HCT116 (cell line): ENCODE measurements around the gene KCNAB3. TPM values are rescaled to one million over a fixed set of nuclear protein-coding genes. Genes with fewer than 3 reads are reported as not detected.

Source experiments
- ATAC-seq: fragments of 200-7000 bp; cut with Tn5 transposase; 2 replicates; pipeline ENCODE4 v1.9.1; 2020; ENCODE audit warnings: mild to moderate bottlenecking, moderate library complexity
- BruUV-seq: library from RNA; stranded (reverse); fragments of 400-500 nt; replicated peaks from 2 replicates; lab custom pipeline; 2021; lab: Mats Ljungman, UMichigan
- CTCF ChIA-PET: fragments of 300-600 bp; sonication (Branson Sonifier 250); formaldehyde crosslinking; loops from one replicate; lab custom pipeline; 2021; ENCODE audit warnings: antibody characterized with exemption; lab: Charles Lee
- POLR2A ChIA-PET: fragments of 300-600, 350-600 bp; sonication (Branson Sonifier 250); formaldehyde crosslinking; loops from one replicate; lab custom pipeline; 2021; ENCODE audit warnings: antibody characterized with exemption; lab: Charles Lee
- RAD21 ChIA-PET, 2 experiments: fragments of 300-600 bp; sonication (Branson Sonifier 250); formaldehyde crosslinking; loops; one replicate each; lab custom pipeline; 2023; ENCODE audit warnings: low total read pairs in 2 of 2; ENCODE audit not compliant: uncharacterized antibody in 2 of 2, unreplicated experiment in 2 of 2, low non-redundant PET in 1 of 2; lab: Charles Lee
- DNase-seq: peaks from one replicate; pipeline ENCODE4 v3.0.0-alpha.2; 2010; ENCODE audit warnings: low read depth, low spot score
- H2AFZ ChIP-seq: fragments of 200-600 bp; shearing (Covaris generic), sonication (generic); 2 replicates; pipeline ENCODE4 v1.6.1; 2017; ENCODE audit warnings: low read depth, mixed run types, mixed read lengths, antibody characterized with exemption, low read length; ENCODE audit not compliant: poor library complexity, severe bottlenecking
- H3K27ac ChIP-seq: 2 replicates; pipeline ENCODE4 v1.5.1; 2012; ENCODE audit warnings: low read depth, low read length
- H3K27me3 ChIP-seq: fragments of 200-600 bp; sonication (generic); 2 replicates; pipeline ENCODE4 v1.6.1; 2016; ENCODE audit warnings: mixed run types, low read length, mixed read lengths; ENCODE audit not compliant: insufficient read depth
- H3K36me3 ChIP-seq, 2 experiments: fragments of 200-500 bp in 1 of 2; fragments of 200-600 bp in 1 of 2; sonication (Bioruptor generic) in 1 of 2; sonication (generic) in 1 of 2; 2 replicates each; pipeline versions ENCODE4 v1.5.1 to v1.6.1; 2014 to 2016; ENCODE audit warnings: low read length in 2 of 2, inconsistent platforms in 1 of 2, mixed read lengths in 1 of 2, mixed run types in 1 of 2; ENCODE audit not compliant: insufficient read depth in 2 of 2, control insufficient read depth in 1 of 2
- H3K4me1 ChIP-seq, 2 experiments: fragments of 200-600 bp in 1 of 2; sonication (generic) in 1 of 2; 2 replicates each; pipeline versions ENCODE4 v1.5.1 to v1.6.1; 2012 to 2017; ENCODE audit warnings: low read length in 2 of 2, inconsistent platforms in 1 of 2, mild to moderate bottlenecking in 1 of 2, mixed read lengths in 1 of 2, mixed run types in 1 of 2, moderate library complexity in 1 of 2; ENCODE audit not compliant: insufficient read depth in 2 of 2, control insufficient read depth in 1 of 2
- H3K4me2 ChIP-seq: fragments of 200-600 bp; sonication (generic); 2 replicates; pipeline ENCODE4 v1.6.1; 2017; ENCODE audit warnings: mixed run types, low read length, mixed read lengths
- H3K4me3 ChIP-seq, 2 experiments: fragments of 200-600 bp in 1 of 2; sonication (generic) in 1 of 2; replicated peaks in 1 of 2; 2 replicates each; pipeline ENCODE4 v1.5.1; 2011 to 2016; ENCODE audit warnings: low read length in 2 of 2, control low read depth in 1 of 2, low read depth in 1 of 2, mild to moderate bottlenecking in 1 of 2, mixed read lengths in 1 of 2, mixed run types in 1 of 2
- H3K79me2 ChIP-seq: fragments of 200-600 bp; sonication (generic); 2 replicates; pipeline ENCODE4 v1.6.1; 2017; ENCODE audit warnings: mild to moderate bottlenecking, mixed run types, low read length, moderate library complexity, mixed read lengths; ENCODE audit not compliant: insufficient read depth
- H3K9ac ChIP-seq: fragments of 200-600 bp; sonication (generic); 2 replicates; pipeline ENCODE4 v1.6.1; 2016; ENCODE audit warnings: low read length, mixed read lengths
- H3K9me2 ChIP-seq: fragments of 200-600 bp; sonication (generic), shearing (Covaris generic); 2 replicates; pipeline ENCODE4 v1.6.1; 2017; ENCODE audit warnings: mixed run types, mild to moderate bottlenecking, moderate library complexity; ENCODE audit not compliant: insufficient read depth
- H3K9me3 ChIP-seq, 2 experiments: fragments of 200-500 bp in 1 of 2; fragments of 200-600 bp in 1 of 2; sonication (Bioruptor generic) in 1 of 2; sonication (generic) in 1 of 2; 2 replicates each; pipeline ENCODE4 v1.6.1; 2014 to 2017; ENCODE audit warnings: low read length in 2 of 2, mixed read lengths in 2 of 2, inconsistent platforms in 1 of 2, low read depth in 1 of 2, mild to moderate bottlenecking in 1 of 2, mixed run types in 1 of 2, moderate library complexity in 1 of 2; ENCODE audit not compliant: control insufficient read depth in 1 of 2, insufficient read depth in 1 of 2
- H4K20me1 ChIP-seq: fragments of 200-600 bp; sonication (generic), shearing (Covaris generic); 2 replicates; pipeline ENCODE4 v1.6.1; 2017; ENCODE audit warnings: mixed run types, mild to moderate bottlenecking, moderate library complexity; ENCODE audit not compliant: insufficient read depth
- CBX3 ChIP-seq: IDR thresholded peaks from 2 replicates; pipeline ENCODE4 v1.6.1; 2012; ENCODE audit warnings: low read depth
- ELF1 ChIP-seq: IDR thresholded peaks from 2 replicates; pipeline ENCODE4 v1.6.1; 2012; ENCODE audit warnings: low read depth, borderline replicate concordance
- FOSL1 ChIP-seq: IDR thresholded peaks from 2 replicates; pipeline ENCODE4 v1.6.1; 2012; ENCODE audit warnings: low read depth
- JUND ChIP-seq: IDR thresholded peaks from 2 replicates; pipeline ENCODE4 v1.6.1; 2012
- MAX ChIP-seq: IDR thresholded peaks from 2 replicates; pipeline ENCODE4 v1.6.1; 2012
- SIN3A ChIP-seq: IDR thresholded peaks from 2 replicates; pipeline ENCODE4 v1.6.1; 2012; ENCODE audit warnings: low read depth
- SRF ChIP-seq: IDR thresholded peaks from 2 replicates; pipeline ENCODE4 v1.6.1; 2012; ENCODE audit warnings: low read depth
- YY1 ChIP-seq: IDR thresholded peaks from 2 replicates; pipeline ENCODE4 v1.6.1; 2011; ENCODE audit warnings: low read length, low read depth, moderate library complexity, mild to moderate bottlenecking; ENCODE audit not compliant: insufficient replicate concordance; ENCODE audit errors: extremely low read depth
- intact Hi-C: fragments of 100-400 bp; cut with micrococcal nuclease; formaldehyde crosslinking; loops from 2 replicates; pipeline ENCODE4 v1.10.0; 2022
- total RNA-seq: library from RNA; stranded (reverse); gene quantifications from one replicate; pipeline ENCODE4 v1.2.1, GENCODE V29; 2021; ENCODE audit not compliant: unreplicated experiment
- TF ChIP-seq, protein P1 (sequence below), 3 experiments: fragments of 200-600 bp in 1 of 3; sonication (generic) in 1 of 3; IDR thresholded peaks in 2 of 3; conservative IDR thresholded peaks in 1 of 3; 2 replicates each; pipeline ENCODE4 v1.5.1; 2012 to 2017; ENCODE audit warnings: low read depth in 2 of 3, low read length in 2 of 3, antibody characterized with exemption in 1 of 3, borderline replicate concordance in 1 of 3, control low read depth in 1 of 3, mild to moderate bottlenecking in 1 of 3, mixed read lengths in 1 of 3, mixed run types in 1 of 3, moderate library complexity in 1 of 3; ENCODE audit not compliant: insufficient read depth in 1 of 3

KCNAB3 gene
- total RNA-seq, 1 experiment from 2014 or later: 7.1 TPM

DNA sequence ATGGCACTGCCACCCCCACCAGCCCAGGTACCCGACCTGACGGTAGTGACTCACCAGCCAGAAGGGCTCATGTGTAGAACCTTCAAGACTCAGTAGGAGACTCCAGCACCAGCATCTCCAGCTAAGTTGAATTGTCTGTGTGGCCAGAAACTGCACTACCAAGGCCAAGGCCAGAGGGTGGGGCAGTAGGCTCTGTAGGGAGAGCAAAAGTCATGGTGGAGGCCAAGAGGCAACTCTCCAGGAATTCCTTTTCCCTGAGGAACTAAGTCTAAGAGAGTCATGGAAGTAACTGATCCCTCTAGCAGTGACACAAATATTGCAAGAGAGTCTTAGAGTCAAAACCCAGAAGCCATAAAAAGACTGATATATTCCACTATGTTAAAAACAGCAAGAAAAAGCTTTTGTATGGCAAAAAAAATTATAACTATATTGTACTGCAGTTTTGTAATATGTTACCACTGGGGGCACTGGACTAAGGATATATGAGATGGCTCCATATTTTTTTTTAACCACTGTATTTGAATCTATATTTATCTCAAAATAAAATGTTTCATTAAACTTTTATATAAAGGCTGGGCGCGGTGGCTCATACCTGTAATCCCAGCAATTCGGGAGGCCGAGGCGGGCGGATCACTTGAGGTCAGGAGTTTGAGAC, 42.6 kb upstream of the KCNAB3 start:
- BruUV-seq: no TSS peak
- no peak overlapping the region for H3K4me3 ChIP-seq
- POLR2A ChIA-PET: no interaction called here
- H3K79me2 ChIP-seq: no peaks in the 10 kb centered on the region
- RAD21 ChIA-PET: no interaction called here
- no peak overlapping the region for H3K27ac ChIP-seq
- CTCF ChIA-PET: interaction anchor here (0.7 to 3.2 kb wide), 12 partner anchors 8 to 69 kb away, joined by 3 to 14 read pairs (median 4); partner anchors contain the start of genes CNTROB and TRAPPC1
- H4K20me1 ChIP-seq: no peaks in the 10 kb centered on the region
- H3K9ac ChIP-seq: no peak overlapping the region
- H3K9me2 ChIP-seq: no peaks in the 10 kb centered on the region
- H3K4me2 ChIP-seq: no peak overlapping the region
- no peak overlapping the region for H2AFZ ChIP-seq
- no peak for DNase-seq
- H3K27me3 ChIP-seq: no peaks in the 10 kb centered on the region
- H3K9me3 ChIP-seq: peaks cover 14 to 16% of the 10 kb centered on the region in 2 experiments; a peak in 3 of 4 replicates
- intact Hi-C loops: no loop called here
- peak; percentile 53 for ATAC-seq
- H3K4me1 ChIP-seq: no peaks in the 10 kb centered on the region
- no peaks in the 10 kb centered on the region for H3K36me3 ChIP-seq
- TF ChIP-seq CBX3: no peak
- TF ChIP-seq MAX: no peak
- no peak for TF ChIP-seq JUND
- TF ChIP-seq FOSL1: no peak
- no peak for TF ChIP-seq SRF
- no peak for TF ChIP-seq ELF1
- TF ChIP-seq, protein P1, sequence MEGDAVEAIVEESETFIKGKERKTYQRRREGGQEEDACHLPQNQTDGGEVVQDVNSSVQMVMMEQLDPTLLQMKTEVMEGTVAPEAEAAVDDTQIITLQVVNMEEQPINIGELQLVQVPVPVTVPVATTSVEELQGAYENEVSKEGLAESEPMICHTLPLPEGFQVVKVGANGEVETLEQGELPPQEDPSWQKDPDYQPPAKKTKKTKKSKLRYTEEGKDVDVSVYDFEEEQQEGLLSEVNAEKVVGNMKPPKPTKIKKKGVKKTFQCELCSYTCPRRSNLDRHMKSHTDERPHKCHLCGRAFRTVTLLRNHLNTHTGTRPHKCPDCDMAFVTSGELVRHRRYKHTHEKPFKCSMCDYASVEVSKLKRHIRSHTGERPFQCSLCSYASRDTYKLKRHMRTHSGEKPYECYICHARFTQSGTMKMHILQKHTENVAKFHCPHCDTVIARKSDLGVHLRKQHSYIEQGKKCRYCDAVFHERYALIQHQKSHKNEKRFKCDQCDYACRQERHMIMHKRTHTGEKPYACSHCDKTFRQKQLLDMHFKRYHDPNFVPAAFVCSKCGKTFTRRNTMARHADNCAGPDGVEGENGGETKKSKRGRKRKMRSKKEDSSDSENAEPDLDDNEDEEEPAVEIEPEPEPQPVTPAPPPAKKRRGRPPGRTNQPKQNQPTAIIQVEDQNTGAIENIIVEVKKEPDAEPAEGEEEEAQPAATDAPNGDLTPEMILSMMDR (IDR thresholded peaks at IDR 0.05 in 2 of 3, conservative IDR thresholded peaks at IDR 0.05 in 1 of 3; ENCODE audit: borderline replicate concordance in 1 of 3, insufficient read depth in 1 of 3, low read depth in 2 of 3, low read length in 2 of 3): peak in 2 of 3 experiments; percentile 15 to 40; a peak in 3 of 6 replicates
- no peak for TF ChIP-seq SIN3A
- no peak for TF ChIP-seq YY1
